PC-3 (cell line): ENCODE results near the gene TFAP2D. TPM values are rescaled to one million over a fixed set of nuclear protein-coding genes. Genes with fewer than 3 reads are reported as not detected.

Source experiments
- ATAC-seq: fragments of 200-7000 bp; cut with Tn5 transposase; 2 replicates; pipeline ENCODE4 v1.9.1; 2020; ENCODE audit warnings: mild to moderate bottlenecking, moderate library complexity
- BruUV-seq: library from RNA; stranded (reverse); fragments of 400-500 nt; replicated peaks from 2 replicates; lab custom pipeline; 2021; lab: Mats Ljungman, UMichigan
- CTCF ChIA-PET: fragments of 300-600 bp; sonication (Branson Sonifier 250); formaldehyde crosslinking; loops from one replicate; lab custom pipeline; 2022; ENCODE audit warnings: antibody characterized with exemption; lab: Charles Lee
- POLR2A ChIA-PET: fragments of 300-600 bp; sonication (Branson Sonifier 250); formaldehyde crosslinking; loops from one replicate; lab custom pipeline; 2022; ENCODE audit warnings: antibody characterized with exemption; ENCODE audit not compliant: unreplicated experiment; lab: Charles Lee
- DNase-seq: peaks from one replicate; pipeline ENCODE4 v3.0.0-alpha.2; 2015
- H2AFZ ChIP-seq: fragments of 300-600 bp; sonication (generic); 2 replicates; pipeline ENCODE4 v1.6.0; 2016; ENCODE audit warnings: antibody characterized with exemption, low read length
- H3F3A ChIP-seq: fragments of 300-600 bp; sonication (generic); one replicate; pipeline ENCODE4 v1.6.0; 2017; ENCODE audit warnings: antibody characterized with exemption, low read length, control low read depth, mild to moderate bottlenecking; ENCODE audit not compliant: unreplicated experiment
- H3K27ac ChIP-seq: fragments of 300-600 bp; sonication (generic); 2 replicates; pipeline ENCODE4 v1.5.1; 2016; ENCODE audit warnings: mild to moderate bottlenecking, low read length
- H3K27me3 ChIP-seq: fragments of 300-600 bp; sonication (generic); 2 replicates; pipeline ENCODE4 v1.6.1; 2016; ENCODE audit warnings: low read length, mixed read lengths
- H3K36me3 ChIP-seq: fragments of 300-600 bp; sonication (generic); 2 replicates; pipeline ENCODE4 v1.6.1; 2016; ENCODE audit warnings: low read depth, mixed run types, low read length, mixed read lengths
- H3K4me1 ChIP-seq: fragments of 300-600 bp; sonication (generic); 2 replicates; pipeline ENCODE4 v1.5.1; 2016; ENCODE audit warnings: low read length; ENCODE audit not compliant: insufficient read depth
- H3K4me2 ChIP-seq: fragments of 300-600 bp; sonication (generic); 2 replicates; pipeline ENCODE4 v1.6.0; 2016; ENCODE audit warnings: low read length
- H3K4me3 ChIP-seq: fragments of 300-600 bp; sonication (generic); 2 replicates; pipeline ENCODE4 v1.5.1; 2016; ENCODE audit warnings: mild to moderate bottlenecking, low read length, mixed read lengths
- H3K79me2 ChIP-seq: fragments of 300-600 bp; sonication (generic); 2 replicates; pipeline ENCODE4 v1.6.1; 2017; ENCODE audit warnings: low read length, mixed read lengths
- H3K9ac ChIP-seq: fragments of 300-600 bp; sonication (generic); 2 replicates; pipeline ENCODE4 v1.6.0; 2016; ENCODE audit warnings: mild to moderate bottlenecking, low read length
- H3K9me2 ChIP-seq: fragments of 300-600 bp; sonication (generic); replicated peaks from 2 replicates; pipeline ENCODE4 v1.6.1; 2016; ENCODE audit warnings: mixed run types, low read length, mixed read lengths
- H3K9me3 ChIP-seq: fragments of 300-600 bp; sonication (generic); 2 replicates; pipeline ENCODE4 v1.6.1; 2016; ENCODE audit warnings: low read length, mixed read lengths
- H4K20me1 ChIP-seq: fragments of 300-600 bp; sonication (generic); 2 replicates; pipeline ENCODE4 v1.6.1; 2016; ENCODE audit warnings: low read length, mixed read lengths
- EZH2 ChIP-seq: fragments of 300-600 bp; sonication (generic); IDR thresholded peaks from one replicate; pipeline ENCODE4 v1.6.1; 2017; ENCODE audit warnings: antibody characterized with exemption, mild to moderate bottlenecking, low read length; ENCODE audit not compliant: unreplicated experiment
- EZH2phosphoT487 ChIP-seq: fragments of 300-600 bp; sonication (generic); IDR thresholded peaks from 2 replicates; pipeline ENCODE4 v1.6.1; 2018; ENCODE audit warnings: mild to moderate bottlenecking, antibody characterized with exemption, low read length, borderline replicate concordance
- intact Hi-C: fragments of 100-400 bp; cut with micrococcal nuclease; formaldehyde crosslinking; loops from 2 replicates; pipeline ENCODE4 v1.9.0; 2023
- total RNA-seq: library from RNA; depleted of rRNA; stranded (reverse); fragments of >200 nt; gene quantifications from 2 replicates; pipeline ENCODE4 v1.2.3, GENCODE V29; 2014
- TF ChIP-seq, protein P1 (sequence below): fragments of 300-600 bp; sonication (generic); conservative IDR thresholded peaks from 2 replicates; pipeline ENCODE4 v1.5.1; 2017; ENCODE audit warnings: antibody characterized with exemption, low read depth, mild to moderate bottlenecking, low read length

TFAP2D gene
- total RNA-seq, 1 experiment from 2014 or later: not detected

DNA sequence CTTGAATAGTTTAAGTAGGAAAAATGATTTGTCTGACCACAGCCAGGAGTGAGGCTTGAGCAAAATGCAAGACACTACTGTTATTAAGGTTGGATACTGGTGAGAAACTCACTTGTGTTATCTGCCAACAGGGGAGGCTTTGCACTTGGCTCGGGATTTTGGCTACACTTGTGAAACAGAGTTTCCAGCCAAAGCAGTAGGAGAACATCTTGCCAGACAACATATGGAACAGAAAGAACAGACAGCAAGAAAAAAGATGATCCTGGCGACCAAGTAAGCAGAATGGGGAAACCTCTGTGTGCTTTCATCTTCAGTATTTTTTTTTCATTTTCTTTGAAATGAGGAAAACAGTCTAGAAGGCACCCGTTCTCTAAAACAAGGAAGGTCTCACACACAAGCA lies 31.6 kb downstream of the TFAP2D start:
- Histone ChIP-seq H3K36me3 (no peaks in the 10 kb centered on the region), H3K9ac (no peak overlapping the region), H2AFZ (no peak overlapping the region), H3K27ac (no peak overlapping the region), H3K9me2 (no peaks in the 10 kb centered on the region), H3K27me3 (peaks cover 74% of the 10 kb centered on the region), H3K9me3 (no peaks in the 10 kb centered on the region), H3K4me2 (no peak overlapping the region), H3K4me3 (no peak overlapping the region), H4K20me1 (no peaks in the 10 kb centered on the region), H3F3A (no peaks in the 10 kb centered on the region), H3K79me2 (no peaks in the 10 kb centered on the region), H3K4me1 (no peaks in the 10 kb centered on the region)
- DNase-seq: no peak
- CTCF ChIA-PET: no interaction called here
- POLR2A ChIA-PET: no interaction called here
- intact Hi-C loops: no loop called here
- no peak for TF ChIP-seq EZH2phosphoT487
- TF ChIP-seq, protein P1, sequence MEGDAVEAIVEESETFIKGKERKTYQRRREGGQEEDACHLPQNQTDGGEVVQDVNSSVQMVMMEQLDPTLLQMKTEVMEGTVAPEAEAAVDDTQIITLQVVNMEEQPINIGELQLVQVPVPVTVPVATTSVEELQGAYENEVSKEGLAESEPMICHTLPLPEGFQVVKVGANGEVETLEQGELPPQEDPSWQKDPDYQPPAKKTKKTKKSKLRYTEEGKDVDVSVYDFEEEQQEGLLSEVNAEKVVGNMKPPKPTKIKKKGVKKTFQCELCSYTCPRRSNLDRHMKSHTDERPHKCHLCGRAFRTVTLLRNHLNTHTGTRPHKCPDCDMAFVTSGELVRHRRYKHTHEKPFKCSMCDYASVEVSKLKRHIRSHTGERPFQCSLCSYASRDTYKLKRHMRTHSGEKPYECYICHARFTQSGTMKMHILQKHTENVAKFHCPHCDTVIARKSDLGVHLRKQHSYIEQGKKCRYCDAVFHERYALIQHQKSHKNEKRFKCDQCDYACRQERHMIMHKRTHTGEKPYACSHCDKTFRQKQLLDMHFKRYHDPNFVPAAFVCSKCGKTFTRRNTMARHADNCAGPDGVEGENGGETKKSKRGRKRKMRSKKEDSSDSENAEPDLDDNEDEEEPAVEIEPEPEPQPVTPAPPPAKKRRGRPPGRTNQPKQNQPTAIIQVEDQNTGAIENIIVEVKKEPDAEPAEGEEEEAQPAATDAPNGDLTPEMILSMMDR: no peak
- no peak for TF ChIP-seq EZH2
- no peak for ATAC-seq
- BruUV-seq: no TSS peak

DNA sequence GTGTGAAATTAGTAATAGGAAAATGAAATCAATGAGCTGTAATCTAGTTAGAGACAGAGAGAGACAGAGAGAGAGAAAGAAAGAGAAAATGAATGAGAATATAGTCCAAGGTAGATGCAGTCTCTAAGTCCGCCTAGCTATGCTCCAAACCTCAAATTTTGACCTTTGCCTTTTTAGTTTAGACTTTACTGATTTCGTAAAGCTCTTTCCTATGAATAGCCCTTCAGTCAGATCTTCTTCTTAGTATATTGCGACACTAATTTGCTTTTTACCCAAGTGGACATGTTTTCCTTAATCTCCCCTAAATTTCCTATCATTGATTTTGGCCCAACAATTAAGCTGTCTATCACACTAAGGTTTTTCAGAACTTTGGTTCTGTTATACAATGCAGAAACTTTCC lies 49.5 kb downstream of the TFAP2D start:
- DNase-seq (no peak), ATAC-seq (no peak)
- Histone ChIP-seq H3K4me3 (no peak overlapping the region), H3K27ac (no peak overlapping the region), H3K4me1 (no peaks in the 10 kb centered on the region), H3K9me2 (no peaks in the 10 kb centered on the region), H3K79me2 (no peaks in the 10 kb centered on the region), H2AFZ (no peak overlapping the region), H3K9me3 (peaks cover 5% of the 10 kb centered on the region; the same call in 1 of the 2 replicates), H3K4me2 (no peak overlapping the region), H3K36me3 (no peaks in the 10 kb centered on the region), H3K9ac (no peak overlapping the region), H3K27me3 (no peaks in the 10 kb centered on the region), H3F3A (no peaks in the 10 kb centered on the region), H4K20me1 (no peaks in the 10 kb centered on the region)
- CTCF ChIA-PET: no interaction called here
- POLR2A ChIA-PET: no interaction called here
- intact Hi-C loops: no loop called here
- no TSS peak for BruUV-seq
- TF ChIP-seq, protein P1: no peak
- TF ChIP-seq EZH2: no peak
- no peak for TF ChIP-seq EZH2phosphoT487

DNA sequence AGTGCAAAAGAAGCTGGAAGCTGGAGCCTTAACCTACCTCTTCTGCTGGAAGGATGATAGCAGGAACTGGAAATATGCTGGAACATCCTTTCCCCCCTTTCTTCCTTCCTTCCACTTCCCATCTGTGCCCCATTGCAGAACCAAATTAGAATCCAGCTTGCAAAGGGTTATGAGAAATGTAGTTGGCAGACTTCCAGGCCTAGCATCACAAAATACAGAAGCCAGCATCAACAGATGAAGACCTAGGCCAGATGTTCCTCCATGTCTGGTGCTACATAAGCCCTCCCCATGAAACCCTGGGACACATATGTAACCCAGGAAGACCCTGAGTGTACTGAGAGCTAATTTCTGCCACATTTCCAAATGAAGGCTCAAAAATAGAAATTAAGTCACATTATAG lies 65.4 kb downstream of the TFAP2D start:
- Histone ChIP-seq H3K4me2 (no peak overlapping the region), H3K36me3 (no peaks in the 10 kb centered on the region), H3K9me3 (no peaks in the 10 kb centered on the region), H3K79me2 (no peaks in the 10 kb centered on the region), H3K4me3 (no peak overlapping the region), H3K9ac (no peak overlapping the region), H3K27me3 (peaks cover 46% of the 10 kb centered on the region), H3F3A (no peaks in the 10 kb centered on the region), H3K4me1 (no peaks in the 10 kb centered on the region), H3K27ac (no peak overlapping the region), H3K9me2 (no peaks in the 10 kb centered on the region), H2AFZ (no peak overlapping the region), H4K20me1 (no peaks in the 10 kb centered on the region)
- CTCF ChIA-PET: no interaction called here
- POLR2A ChIA-PET: no interaction called here
- ATAC-seq (no peak), DNase-seq (no peak)
- intact Hi-C loops: no loop called here
- TF ChIP-seq EZH2 (no peak), EZH2phosphoT487 (no peak)
- TF ChIP-seq, protein P1: no peak
- BruUV-seq: no TSS peak
